AG10803 (cell line): ENCODE measurements around the gene NBR1.
"Not testable (repeated sequence)": the region's sequence is repeated elsewhere in the genome, so short reads cannot be mapped to it uniquely, and the experiment has no call there.

Experiments
- DNase-seq: peaks from one replicate; pipeline ENCODE4 v3.0.0; 2010; ENCODE audit warnings: low read depth
- H3K4me3 ChIP-seq: 2 replicates; pipeline ENCODE4 v1.5.1; 2011; ENCODE audit warnings: mild to moderate bottlenecking, low read length, control low read depth
- CTCF ChIP-seq: conservative IDR thresholded peaks from 2 replicates; pipeline ENCODE4 v1.5.1; 2011; ENCODE audit warnings: mild to moderate bottlenecking, low read length, control low read depth, inconsistent platforms

NBR1 gene

GRCh38 chr17:43170766-43171585 is at the start of gene NBR1:
NBR1 (plus strand) TSS chr17:43171214; CDS start chr17:43175800, 4,586 bp downstream.
- peak; percentile 24 for TF ChIP-seq CTCF
- H3K4me3 ChIP-seq = peak within 1 kb of the TSS; percentile 83
- peak; percentile 98 for DNase-seq

DNA sequence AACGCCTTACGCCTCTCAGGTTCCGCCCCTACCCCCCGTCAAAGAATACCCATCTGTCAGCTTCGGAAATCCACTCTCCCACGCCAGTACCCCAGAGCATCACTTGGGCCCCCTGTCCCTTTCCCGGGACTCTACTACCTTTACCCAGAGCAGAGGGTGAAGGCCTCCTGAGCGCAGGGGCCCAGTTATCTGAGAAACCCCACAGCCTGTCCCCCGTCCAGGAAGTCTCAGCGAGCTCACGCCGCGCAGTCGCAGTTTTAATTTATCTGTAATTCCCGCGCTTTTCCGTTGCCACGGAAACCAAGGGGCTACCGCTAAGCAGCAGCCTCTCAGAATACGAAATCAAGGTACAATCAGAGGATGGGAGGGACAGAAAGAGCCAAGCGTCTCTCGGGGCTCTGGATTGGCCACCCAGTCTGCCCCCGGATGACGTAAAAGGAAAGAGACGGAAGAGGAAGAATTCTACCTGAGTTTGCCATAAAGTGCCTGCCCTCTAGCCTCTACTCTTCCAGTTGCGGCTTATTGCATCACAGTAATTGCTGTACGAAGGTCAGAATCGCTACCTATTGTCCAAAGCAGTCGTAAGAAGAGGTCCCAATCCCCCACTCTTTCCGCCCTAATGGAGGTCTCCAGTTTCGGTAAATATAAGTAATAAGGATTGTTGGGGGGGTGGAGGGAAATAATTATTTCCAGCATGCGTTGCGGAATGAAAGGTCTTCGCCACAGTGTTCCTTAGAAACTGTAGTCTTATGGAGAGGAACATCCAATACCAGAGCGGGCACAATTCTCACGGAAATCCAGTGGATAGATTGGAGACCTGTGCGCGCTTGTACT is 45.7 kb upstream of the NBR1 start, which contains the start of gene BRCA1:
BRCA1 (minus strand) TSS at position 232 of the 834 bp plus-strand sequence. CDS start 1,268 bp downstream, outside the sequence.
- no peak for TF ChIP-seq CTCF
- peak within 1 kb of the TSS; percentile 95 for H3K4me3 ChIP-seq
- DNase-seq = peak; percentile 98

GRCh38 chr17:43125967-43126910 is 44.8 kb upstream of the NBR1 start:
- peak overlapping the region; percentile 95 for H3K4me3 ChIP-seq
- TF ChIP-seq CTCF = no peak
- no peak for DNase-seq

GRCh38 chr17:43126911-43127290 is 44.1 kb upstream of the NBR1 start:
- TF ChIP-seq CTCF = no peak
- no peak overlapping the region for H3K4me3 ChIP-seq
- DNase-seq = no peak

- H3K4me3 ChIP-seq, DNase-seq: not testable (repeated sequence)
Observed at GRCh38 chr17:43127333-43127876, 43.6 kb upstream of the NBR1 start.

- DNase-seq = no peak
- TF ChIP-seq CTCF = no peak
- H3K4me3 ChIP-seq = no peak overlapping the region
Observed at GRCh38 chr17:43129671-43130010, 41.4 kb upstream of the NBR1 start.
